GM12875 (cell line): ENCODE measurements around the gene SH3BP2.

Source experiments
- H3K4me3 ChIP-seq: one replicate; pipeline ENCODE4 v1.5.1; 2011; ENCODE audit warnings: low read depth, low read length, control low read depth
- CTCF ChIP-seq: IDR thresholded peaks from 2 replicates; pipeline ENCODE4 v1.5.1; 2011; ENCODE audit warnings: low read depth, mild to moderate bottlenecking, control low read depth, inconsistent platforms, low read length, moderate library complexity, borderline replicate concordance; ENCODE audit not compliant: insufficient read depth

SH3BP2 gene

DNA sequence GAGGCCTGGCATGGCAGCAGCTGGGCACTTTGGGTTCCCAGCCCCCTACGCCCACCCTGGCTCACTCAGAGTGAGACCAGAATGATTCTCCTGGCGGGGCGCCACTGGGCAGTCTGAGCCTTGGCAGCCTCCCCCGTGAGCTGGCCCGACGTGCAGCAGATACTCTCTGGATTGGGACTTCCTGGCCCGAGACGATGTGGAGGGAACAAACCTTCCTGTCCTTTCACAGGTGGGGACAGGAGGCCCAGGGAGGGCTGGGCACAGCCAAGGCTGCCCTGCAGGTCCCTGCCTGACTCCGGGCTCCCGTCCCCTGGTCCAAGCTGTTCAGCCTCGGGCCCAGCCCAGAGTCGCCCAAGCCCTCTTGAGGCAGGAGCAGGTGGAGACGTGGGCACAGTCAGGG is 32.9 kb downstream of the SH3BP2 start:
- no peak overlapping the region for H3K4me3 ChIP-seq
- TF ChIP-seq CTCF = no peak

GRCh38 chr4:2827071-2827873 is 34.4 kb downstream of the SH3BP2 start:
- no peak for TF ChIP-seq CTCF
- H3K4me3 ChIP-seq = no peak overlapping the region

DNA sequence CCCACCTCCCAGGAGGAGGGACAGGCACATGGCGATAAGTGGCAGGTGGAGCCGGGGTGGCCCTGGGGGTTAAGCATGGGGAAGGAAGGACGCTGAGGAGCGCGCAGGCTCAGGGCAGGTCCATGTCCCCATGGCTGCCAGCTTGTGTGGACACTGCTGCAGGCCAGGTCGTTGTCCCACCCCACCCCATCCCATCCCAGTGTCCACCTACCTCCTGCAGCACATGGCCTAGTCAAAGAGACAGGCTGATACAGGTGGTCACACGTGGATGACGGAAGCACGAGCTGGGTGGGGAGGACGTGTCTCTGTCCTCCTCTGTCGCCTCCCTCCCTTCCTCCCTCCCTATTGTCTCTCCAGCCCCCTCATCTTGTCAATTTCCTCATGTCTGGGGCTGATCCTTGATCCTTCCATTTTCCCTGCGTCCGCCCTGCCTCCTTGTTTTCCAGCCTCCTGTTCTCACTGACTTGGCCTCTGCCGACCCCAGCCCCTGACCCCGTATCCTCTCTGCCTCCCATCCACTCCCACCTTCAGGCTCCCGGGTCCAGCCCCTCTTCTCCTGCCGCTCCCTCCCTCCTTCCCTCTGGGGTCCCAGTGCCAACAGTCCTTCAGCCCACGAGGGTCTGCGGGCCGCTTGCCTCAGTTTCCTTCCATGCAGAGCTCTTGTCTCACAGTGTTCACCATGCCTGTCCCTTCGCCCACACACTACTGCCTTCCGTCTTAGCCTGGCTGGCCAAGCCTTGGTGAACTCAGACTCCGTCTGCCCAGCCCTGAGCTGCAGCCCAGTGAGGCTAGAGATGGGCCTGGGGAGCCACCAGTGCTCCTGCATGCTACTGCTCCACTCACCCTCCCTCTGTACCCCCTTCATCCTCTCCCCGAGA is 35.2 kb downstream of the SH3BP2 start:
- H3K4me3 ChIP-seq = no peak overlapping the region
- no peak for TF ChIP-seq CTCF

DNA sequence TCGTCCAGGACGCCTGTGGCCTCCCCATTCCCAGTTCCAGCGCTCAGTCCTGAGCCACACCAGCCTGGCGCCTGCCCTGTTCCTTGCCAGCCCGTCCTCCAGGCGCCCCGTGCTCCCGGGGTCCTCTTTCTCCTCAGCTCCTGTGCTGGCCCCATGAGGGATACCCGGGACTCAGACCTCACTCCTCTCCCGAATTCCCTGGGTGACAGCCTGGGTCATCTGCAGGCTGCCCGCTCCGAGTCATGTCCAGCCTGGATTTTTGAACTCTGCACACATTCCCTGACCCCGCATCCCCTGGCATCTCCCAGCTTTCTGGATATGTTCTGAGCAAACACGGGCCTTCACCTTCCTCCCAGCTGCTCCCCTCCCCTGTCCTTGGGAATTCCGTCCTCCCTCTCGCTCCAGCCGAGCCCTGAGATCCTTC is 35.9 kb downstream of the SH3BP2 start:
- TF ChIP-seq CTCF = no peak
- no peak overlapping the region for H3K4me3 ChIP-seq

DNA sequence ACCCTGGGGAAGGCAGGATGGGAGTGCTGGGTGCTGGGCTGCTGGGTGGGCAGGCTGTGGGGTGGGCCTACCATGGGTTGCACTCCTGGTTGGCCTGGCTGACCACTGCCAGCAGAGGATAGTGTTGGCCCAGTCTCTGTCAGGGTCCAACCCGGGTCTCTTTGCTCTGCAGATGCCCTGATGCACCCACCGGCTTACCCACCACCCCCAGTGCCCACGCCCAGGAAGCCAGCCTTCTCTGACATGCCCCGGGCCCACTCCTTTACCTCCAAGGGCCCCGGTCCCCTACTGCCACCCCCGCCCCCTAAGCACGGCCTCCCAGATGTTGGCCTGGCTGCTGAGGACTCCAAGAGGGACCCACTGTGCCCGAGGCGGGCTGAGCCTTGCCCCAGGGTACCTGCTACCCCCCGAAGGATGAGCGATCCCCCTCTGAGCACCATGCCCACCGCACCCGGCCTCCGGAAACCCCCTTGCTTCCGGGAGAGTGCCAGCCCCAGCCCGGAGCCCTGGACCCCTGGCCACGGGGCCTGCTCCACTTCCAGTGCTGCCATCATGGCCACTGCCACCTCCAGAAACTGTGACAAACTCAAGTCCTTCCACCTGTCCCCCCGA is 36.5 kb downstream of the SH3BP2 start:
- H3K4me3 ChIP-seq = no peak overlapping the region
- no peak for TF ChIP-seq CTCF

GRCh38 chr4:2829933-2830451 is 37.1 kb downstream of the SH3BP2 start:
- H3K4me3 ChIP-seq = no peak overlapping the region
- no peak for TF ChIP-seq CTCF
